NCI-H2107 treated with DMSO at 0.1 percent for 48 hours (cell line): ENCODE results near the gene ACTL6B.

Experiments used
- DNase-seq: peaks from one replicate; lab custom pipeline; 2025; ENCODE audit not compliant: unreplicated experiment; lab: John Stamatoyannopoulos, UW

Gene ACTL6B

DNA sequence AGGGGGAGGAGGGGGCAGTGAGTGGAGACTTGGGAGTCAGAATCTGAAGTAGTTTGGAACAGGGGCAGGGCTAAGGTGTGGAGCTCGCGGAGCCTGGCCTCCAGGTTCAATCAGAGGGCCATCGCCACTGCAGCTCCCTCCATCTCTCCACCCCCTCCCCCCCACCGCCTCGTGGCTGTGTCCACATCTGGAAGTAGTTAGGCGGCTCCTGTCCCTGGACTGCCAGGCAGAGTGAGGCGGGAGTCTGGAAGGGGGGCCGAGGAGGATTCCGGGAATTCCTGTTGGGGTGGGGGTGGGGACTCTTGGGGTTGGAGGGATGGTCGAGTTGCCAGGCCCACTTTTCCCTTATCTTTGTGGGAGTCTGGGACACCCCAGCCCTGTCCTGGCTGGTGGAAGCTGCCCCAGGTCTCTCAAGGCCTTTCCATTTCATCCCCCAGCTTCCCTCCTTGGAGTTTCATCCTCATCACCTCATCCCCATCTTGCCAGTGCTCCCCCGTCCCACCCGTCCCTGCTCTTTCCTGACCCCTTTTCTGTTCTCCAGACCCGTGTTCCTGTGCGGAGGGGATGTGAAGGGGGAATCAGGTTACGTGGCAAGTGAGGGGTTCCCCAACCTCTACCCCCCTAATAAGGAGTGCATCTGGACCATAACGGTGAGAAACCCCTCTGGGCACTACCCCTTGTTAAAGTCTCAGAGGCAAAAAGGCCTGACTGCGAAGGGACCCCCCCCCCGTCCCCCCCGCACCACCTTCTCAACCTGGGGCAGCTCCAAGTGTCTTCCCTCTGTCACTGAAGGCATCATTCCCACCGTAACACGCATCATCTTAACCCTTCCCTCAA lies 53.1 kb downstream of the ACTL6B start:
- no peak for DNase-seq

DNA sequence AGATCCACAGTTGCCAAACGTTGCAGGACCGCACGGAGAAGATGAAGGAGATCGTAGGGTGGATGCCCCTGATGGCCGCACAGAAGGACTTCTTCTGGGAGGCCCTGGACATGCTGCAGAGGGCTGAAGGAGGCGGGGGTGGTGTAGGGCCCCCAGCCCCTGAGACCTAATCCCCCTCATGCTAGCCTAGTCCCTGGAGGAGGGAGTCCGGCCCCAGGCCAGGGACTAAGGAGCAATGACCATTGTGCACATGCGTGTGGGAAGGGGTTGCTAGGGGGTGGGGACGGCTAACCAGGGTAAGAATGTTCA lies 55.6 kb downstream of the ACTL6B start:
- DNase-seq: no peak

DNA sequence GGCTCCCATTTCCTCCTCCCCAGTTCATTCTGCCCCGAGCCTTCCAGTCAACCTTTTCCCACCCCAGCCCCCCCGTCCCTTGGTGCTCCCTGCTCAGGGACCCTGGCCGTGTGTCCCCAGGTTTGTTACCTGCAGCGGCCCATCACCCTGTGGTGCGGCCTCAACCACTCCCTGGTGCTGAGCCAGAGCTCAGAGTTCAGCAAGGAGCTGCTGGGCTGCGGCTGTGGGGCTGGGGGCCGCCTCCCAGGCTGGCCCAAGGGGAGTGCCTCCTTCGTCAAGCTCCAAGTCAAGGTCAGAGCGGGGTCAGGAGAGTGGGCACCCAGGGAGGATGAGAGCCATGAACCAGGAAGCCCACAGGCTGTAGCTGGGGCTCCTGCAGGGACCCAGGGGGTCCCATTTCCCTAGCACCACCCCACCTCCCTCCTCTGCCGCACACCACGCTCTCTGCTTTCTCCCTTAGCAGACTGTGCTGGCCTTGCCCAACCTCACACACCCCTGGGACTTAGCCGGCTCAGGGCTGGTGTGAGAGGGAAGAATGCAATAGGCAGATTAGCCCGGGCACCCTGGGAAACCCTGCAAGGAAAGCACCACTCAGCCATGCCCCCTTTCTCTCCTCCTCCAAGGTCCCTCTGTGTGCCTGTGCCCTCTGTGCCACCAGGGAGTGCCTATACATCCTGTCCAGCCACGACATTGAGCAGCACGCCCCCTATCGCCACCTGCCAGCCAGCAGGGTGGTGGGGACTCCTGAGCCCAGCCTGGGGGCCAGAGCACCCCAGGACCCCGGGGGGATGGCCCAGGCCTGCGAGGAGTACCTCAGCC lies 56.1 kb downstream of the ACTL6B start:
- DNase-seq: no peak

DNA sequence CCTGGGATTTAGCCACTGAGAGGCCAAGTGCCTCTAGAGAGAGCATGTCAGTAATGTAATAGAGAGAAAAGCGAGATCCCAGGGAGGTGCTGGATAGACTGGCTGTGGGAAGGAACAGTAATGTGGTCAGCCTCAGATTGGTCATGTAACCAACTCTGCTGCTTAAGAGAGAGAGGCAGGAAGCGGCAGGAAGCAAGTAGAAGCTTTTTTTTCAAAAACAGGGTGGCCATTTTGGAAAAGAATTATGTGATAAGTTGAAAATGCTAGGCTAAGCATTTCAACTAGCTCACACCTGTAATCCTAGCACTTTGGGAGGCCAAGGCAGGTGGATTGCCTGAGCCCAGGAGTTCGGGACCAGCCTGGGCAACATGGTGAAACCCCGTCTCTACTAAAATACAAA lies 57.8 kb downstream of the ACTL6B start:
- no peak for DNase-seq

DNA sequence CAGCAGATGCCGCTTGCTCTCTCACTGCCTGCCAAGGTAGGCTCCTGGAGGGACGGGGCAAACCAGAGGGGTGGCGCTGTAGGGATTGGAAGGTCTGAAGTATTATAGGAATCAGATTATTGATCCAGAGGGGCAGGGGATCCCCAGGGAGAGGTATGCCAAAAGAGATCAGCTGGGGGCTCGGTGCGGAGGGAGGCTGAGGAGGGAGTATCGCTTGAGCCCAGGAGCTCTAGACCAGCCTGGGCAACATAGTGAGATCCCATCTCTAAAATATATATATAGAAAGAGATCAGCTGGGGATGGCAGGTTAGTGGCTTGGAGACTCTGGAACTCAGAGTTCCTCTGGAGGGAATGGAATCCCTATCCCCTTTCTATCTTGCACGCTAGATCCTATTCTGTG lies 61.1 kb downstream of the ACTL6B start:
- no peak for DNase-seq
